HEK293 (cell line): ENCODE measurements around the gene NELL1.

ENCODE experiments used
- CTCF ChIA-PET: fragments of 350-600 bp; formaldehyde crosslinking; extraction: SDS; loops from one replicate; lab custom pipeline; 2021; ENCODE audit warnings: antibody characterized with exemption; lab: Yijun Ruan, JAX
- POLR2A ChIA-PET: fragments of 300-600 bp; formaldehyde crosslinking; extraction: SDS; loops from one replicate; lab custom pipeline; 2020; ENCODE audit warnings: antibody characterized with exemption, inconsistent platforms; lab: Yijun Ruan, JAX
- H3K27ac ChIP-seq: fragments of 200-500 bp; sonication (Bioruptor generic); 2 replicates; pipeline ENCODE4 v1.5.1; 2014; ENCODE audit warnings: low read depth, low read length, control low read depth, inconsistent platforms; ENCODE audit errors: extremely low read depth
- H3K36me3 ChIP-seq, 2 experiments: fragments of 200-500 bp in 1 of 2; sonication (Bioruptor generic) in 1 of 2; 1 replicate in 1 of 2; 2 replicates in 1 of 2; pipeline ENCODE4 v1.5.1; 2014 to 2017; ENCODE audit warnings: inconsistent platforms in 2 of 2, low read length in 2 of 2; ENCODE audit not compliant: control insufficient read depth in 2 of 2, insufficient read depth in 1 of 2
- H3K4me1 ChIP-seq: fragments of 200-500 bp; sonication (Bioruptor generic); 2 replicates; pipeline ENCODE4 v1.5.1; 2014; ENCODE audit warnings: mild to moderate bottlenecking, low read length, inconsistent platforms; ENCODE audit not compliant: control insufficient read depth, insufficient read depth
- H3K4me3 ChIP-seq: 2 replicates; pipeline ENCODE4 v1.5.1; 2011; ENCODE audit warnings: low read depth, mild to moderate bottlenecking, control low read depth, low read length, moderate library complexity
- H3K9me3 ChIP-seq: fragments of 200-500 bp; sonication (Bioruptor generic); 2 replicates; pipeline ENCODE4 v1.5.1; 2014; ENCODE audit warnings: low read depth, low read length, inconsistent platforms; ENCODE audit not compliant: control insufficient read depth, insufficient read depth
- HOXC10 ChIP-seq: sonication (generic); formaldehyde crosslinking; IDR thresholded peaks from 2 replicates; pipeline ENCODE4 v1.8.1; 2023; ENCODE audit warnings: mild to moderate bottlenecking, missing genetic modification reagents
- SP7 ChIP-seq: fragments of 450-650 bp; formaldehyde crosslinking; IDR thresholded peaks from 2 replicates; pipeline ENCODE4 v1.5.1; 2016; ENCODE audit warnings: missing biosample characterization, missing genetic modification characterization
- ZBTB21 ChIP-seq: fragments of 450-650 bp; formaldehyde crosslinking; IDR thresholded peaks from 2 replicates; pipeline ENCODE4 v1.5.1; 2017; ENCODE audit warnings: missing biosample characterization, missing genetic modification characterization
- ZEB2 ChIP-seq: fragments of 450-650 bp; formaldehyde crosslinking; IDR thresholded peaks from 2 replicates; pipeline ENCODE4 v1.5.1; 2016; ENCODE audit warnings: missing biosample characterization, missing genetic modification characterization
- ZNF121 ChIP-seq: fragments of 450-650 bp; formaldehyde crosslinking; IDR thresholded peaks from 2 replicates; pipeline ENCODE4 v1.5.1; 2016; ENCODE audit warnings: missing biosample characterization, missing genetic modification characterization
- ZNF133 ChIP-seq: fragments of 450-650 bp; formaldehyde crosslinking; IDR thresholded peaks from 2 replicates; pipeline ENCODE4 v1.5.1; 2016; ENCODE audit warnings: missing biosample characterization, missing genetic modification characterization
- ZNF146 ChIP-seq: fragments of 450-650 bp; formaldehyde crosslinking; IDR thresholded peaks from 2 replicates; pipeline ENCODE4 v1.5.1; 2016; ENCODE audit warnings: missing biosample characterization, missing genetic modification characterization
- ZNF16 ChIP-seq: fragments of 450-650 bp; formaldehyde crosslinking; IDR thresholded peaks from 2 replicates; pipeline ENCODE4 v1.5.1; 2016; ENCODE audit warnings: low read depth, missing biosample characterization, missing genetic modification characterization
- ZNF175 ChIP-seq: fragments of 450-650 bp; formaldehyde crosslinking; IDR thresholded peaks from 2 replicates; pipeline ENCODE4 v1.5.1; 2016; ENCODE audit warnings: missing biosample characterization, missing genetic modification characterization
- ZNF214 ChIP-seq: fragments of 450-650 bp; formaldehyde crosslinking; IDR thresholded peaks from 2 replicates; pipeline ENCODE4 v1.5.1; 2017; ENCODE audit warnings: missing biosample characterization, mild to moderate bottlenecking, missing genetic modification characterization, borderline replicate concordance
- ZNF223 ChIP-seq: fragments of 450-650 bp; formaldehyde crosslinking; IDR thresholded peaks from 2 replicates; pipeline ENCODE4 v1.5.1; 2016; ENCODE audit warnings: missing biosample characterization, missing genetic modification characterization
- ZNF239 ChIP-seq: fragments of 450-650 bp; formaldehyde crosslinking; IDR thresholded peaks from 2 replicates; pipeline ENCODE4 v1.5.1; 2016; ENCODE audit warnings: missing biosample characterization, missing genetic modification characterization
- ZNF341 ChIP-seq: fragments of 450-650 bp; formaldehyde crosslinking; IDR thresholded peaks from 2 replicates; pipeline ENCODE4; 2016; ENCODE audit warnings: low read depth, missing biosample characterization, missing genetic modification characterization
- ZNF366 ChIP-seq: fragments of 450-650 bp; formaldehyde crosslinking; conservative IDR thresholded peaks from 2 replicates; pipeline ENCODE4 v1.5.1; 2016; ENCODE audit warnings: missing biosample characterization, missing genetic modification characterization
- ZNF555 ChIP-seq: fragments of 450-650 bp; formaldehyde crosslinking; conservative IDR thresholded peaks from 2 replicates; pipeline ENCODE4 v1.5.1; 2017; ENCODE audit warnings: missing biosample characterization, mild to moderate bottlenecking, missing genetic modification characterization, inconsistent platforms
- ZNF623 ChIP-seq: fragments of 450-650 bp; formaldehyde crosslinking; IDR thresholded peaks from 2 replicates; pipeline ENCODE4 v1.5.1; 2016; ENCODE audit warnings: missing biosample characterization, missing genetic modification characterization
- ZNF626 ChIP-seq: fragments of 450-650 bp; sonication (Bioruptor Pico); formaldehyde crosslinking; IDR thresholded peaks from 2 replicates; pipeline ENCODE4 v1.5.1; 2018; ENCODE audit warnings: missing biosample characterization, missing genetic modification characterization, inconsistent platforms
- ZNF701 ChIP-seq: fragments of 450-650 bp; formaldehyde crosslinking; IDR thresholded peaks from 2 replicates; pipeline ENCODE4 v1.5.1; 2016; ENCODE audit warnings: missing biosample characterization, missing genetic modification characterization
- ZNF747 ChIP-seq: fragments of 450-650 bp; formaldehyde crosslinking; IDR thresholded peaks from 2 replicates; pipeline ENCODE4 v1.5.1; 2016; ENCODE audit warnings: missing biosample characterization, missing genetic modification characterization
- ZSCAN16 ChIP-seq: fragments of 450-650 bp; formaldehyde crosslinking; IDR thresholded peaks from 2 replicates; pipeline ENCODE4 v1.5.1; 2016; ENCODE audit warnings: missing biosample characterization, missing genetic modification characterization
- TF ChIP-seq, protein P1 (sequence below): fragments of 450-650 bp; formaldehyde crosslinking; IDR thresholded peaks from 2 replicates; pipeline ENCODE4; 2016; ENCODE audit warnings: missing biosample characterization, missing genetic modification characterization
- TF ChIP-seq, protein P2 (sequence below): fragments of 450-650 bp; formaldehyde crosslinking; optimal IDR thresholded peaks from 2 replicates; pipeline ENCODE3; 2016; ENCODE audit warnings: missing biosample characterization, mild to moderate bottlenecking, missing genetic modification characterization
- TF ChIP-seq, protein P3 (sequence below): fragments of 450-650 bp; formaldehyde crosslinking; IDR thresholded peaks from 2 replicates; pipeline ENCODE4 v1.5.1; 2016; ENCODE audit warnings: missing biosample characterization, missing genetic modification characterization, borderline replicate concordance
- TF ChIP-seq, protein P4 (sequence below): fragments of 450-650 bp; formaldehyde crosslinking; IDR thresholded peaks from 2 replicates; pipeline ENCODE4 v1.5.1; 2016; ENCODE audit warnings: missing biosample characterization, missing genetic modification characterization
- TF ChIP-seq, protein P5 (sequence below): fragments of 450-650 bp; formaldehyde crosslinking; IDR thresholded peaks from 2 replicates; pipeline ENCODE4 v1.5.1; 2016; ENCODE audit warnings: missing biosample characterization, missing genetic modification characterization

Gene NELL1

DNA sequence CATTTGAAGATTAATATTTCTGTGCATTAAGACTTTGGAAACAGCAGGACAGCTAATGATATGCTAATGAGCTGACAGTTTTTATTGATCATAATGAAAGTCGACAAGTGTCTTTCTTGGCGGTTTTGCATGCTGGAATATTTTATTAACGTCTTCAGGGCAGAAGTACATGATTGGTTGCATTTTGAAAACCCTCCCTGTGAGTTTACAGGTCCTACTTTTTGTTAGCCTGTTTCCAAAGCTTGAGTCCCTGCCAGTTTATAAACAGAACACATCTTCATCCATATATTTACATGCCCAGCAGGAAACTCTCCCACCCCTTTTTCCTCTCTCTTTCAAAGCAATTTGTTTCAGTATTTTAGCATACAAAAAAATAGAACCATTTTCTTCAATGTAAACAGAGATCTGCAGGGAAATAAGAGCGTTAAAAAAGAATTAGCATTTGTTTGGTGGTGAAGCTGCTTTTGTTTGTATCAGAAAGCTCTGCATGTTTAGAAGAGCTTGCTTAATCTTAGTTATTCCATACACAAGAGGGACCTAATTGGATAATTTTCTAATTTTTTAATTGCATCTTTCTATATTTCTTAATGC, 243.6 kb downstream of the NELL1 start:
- no peaks in the 10 kb centered on the region for H3K36me3 ChIP-seq
- no peak for TF ChIP-seq ZEB2 (tag by site-specific recombination)
- TF ChIP-seq HOXC10 (CRISPR knock-in tag) = no peak
- no peak for TF ChIP-seq ZNF623
- TF ChIP-seq ZNF121 = no peak
- no peak for TF ChIP-seq ZNF747 (tag by site-specific recombination)
- TF ChIP-seq ZBTB21 (tag by site-specific recombination) = no peak
- TF ChIP-seq ZNF223 (tag by site-specific recombination) = no peak
- no peak for TF ChIP-seq ZSCAN16 (tag by site-specific recombination)
- TF ChIP-seq, protein P1, sequence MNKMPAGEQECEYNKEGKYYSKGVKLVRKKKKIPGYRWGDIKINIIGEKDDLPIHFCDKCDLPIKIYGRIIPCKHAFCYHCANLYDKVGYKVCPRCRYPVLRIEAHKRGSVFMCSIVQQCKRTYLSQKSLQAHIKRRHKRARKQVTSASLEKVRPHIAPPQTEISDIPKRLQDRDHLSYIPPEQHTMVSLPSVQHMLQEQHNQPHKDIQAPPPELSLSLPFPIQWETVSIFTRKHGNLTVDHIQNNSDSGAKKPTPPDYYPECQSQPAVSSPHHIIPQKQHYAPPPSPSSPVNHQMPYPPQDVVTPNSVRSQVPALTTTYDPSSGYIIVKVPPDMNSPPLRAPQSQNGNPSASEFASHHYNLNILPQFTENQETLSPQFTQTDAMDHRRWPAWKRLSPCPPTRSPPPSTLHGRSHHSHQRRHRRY (tag by site-specific recombination) = no peak
- TF ChIP-seq, protein P2, sequence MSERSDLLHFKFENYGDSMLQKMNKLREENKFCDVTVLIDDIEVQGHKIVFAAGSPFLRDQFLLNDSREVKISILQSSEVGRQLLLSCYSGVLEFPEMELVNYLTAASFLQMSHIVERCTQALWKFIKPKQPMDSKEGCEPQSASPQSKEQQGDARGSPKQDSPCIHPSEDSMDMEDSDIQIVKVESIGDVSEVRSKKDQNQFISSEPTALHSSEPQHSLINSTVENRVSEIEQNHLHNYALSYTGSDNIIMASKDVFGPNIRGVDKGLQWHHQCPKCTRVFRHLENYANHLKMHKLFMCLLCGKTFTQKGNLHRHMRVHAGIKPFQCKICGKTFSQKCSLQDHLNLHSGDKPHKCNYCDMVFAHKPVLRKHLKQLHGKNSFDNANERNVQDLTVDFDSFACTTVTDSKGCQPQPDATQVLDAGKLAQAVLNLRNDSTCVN (tag by site-specific recombination) = no peak
- TF ChIP-seq ZNF366 (tag by site-specific recombination) = no peak
- no peak for TF ChIP-seq ZNF701 (tag by site-specific recombination)
- TF ChIP-seq ZNF555 = no peak
- no peak for TF ChIP-seq ZNF175 (tag by site-specific recombination)
- TF ChIP-seq ZNF16 (tag by site-specific recombination) = no peak
- no peak for TF ChIP-seq ZNF146 (tag by site-specific recombination)
- CTCF ChIA-PET = no interaction called here
- POLR2A ChIA-PET = no interaction called here
- no peaks in the 10 kb centered on the region for H3K9me3 ChIP-seq
- no peak overlapping the region for H3K4me3 ChIP-seq
- no peak overlapping the region for H3K27ac ChIP-seq
- H3K4me1 ChIP-seq = no peaks in the 10 kb centered on the region

DNA sequence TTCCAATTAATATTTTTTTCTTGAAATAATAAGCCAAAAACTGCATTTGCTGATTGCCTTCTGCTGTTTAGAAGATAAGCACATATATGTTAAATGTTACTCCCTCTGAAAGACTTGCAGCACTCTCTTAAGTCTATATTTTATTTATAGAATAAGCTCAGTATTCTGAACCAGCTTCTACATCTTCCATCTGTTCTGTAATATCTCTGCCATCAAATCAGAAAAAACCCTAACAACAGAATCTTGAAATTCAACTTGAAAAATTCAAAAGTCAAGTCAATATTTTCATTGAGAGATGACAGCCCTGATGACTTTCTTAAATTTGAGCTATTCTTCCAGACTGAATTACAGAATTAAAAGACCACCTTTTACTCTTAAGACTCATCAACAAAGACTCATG, 247.9 kb downstream of the NELL1 start:
- TF ChIP-seq, protein P3, sequence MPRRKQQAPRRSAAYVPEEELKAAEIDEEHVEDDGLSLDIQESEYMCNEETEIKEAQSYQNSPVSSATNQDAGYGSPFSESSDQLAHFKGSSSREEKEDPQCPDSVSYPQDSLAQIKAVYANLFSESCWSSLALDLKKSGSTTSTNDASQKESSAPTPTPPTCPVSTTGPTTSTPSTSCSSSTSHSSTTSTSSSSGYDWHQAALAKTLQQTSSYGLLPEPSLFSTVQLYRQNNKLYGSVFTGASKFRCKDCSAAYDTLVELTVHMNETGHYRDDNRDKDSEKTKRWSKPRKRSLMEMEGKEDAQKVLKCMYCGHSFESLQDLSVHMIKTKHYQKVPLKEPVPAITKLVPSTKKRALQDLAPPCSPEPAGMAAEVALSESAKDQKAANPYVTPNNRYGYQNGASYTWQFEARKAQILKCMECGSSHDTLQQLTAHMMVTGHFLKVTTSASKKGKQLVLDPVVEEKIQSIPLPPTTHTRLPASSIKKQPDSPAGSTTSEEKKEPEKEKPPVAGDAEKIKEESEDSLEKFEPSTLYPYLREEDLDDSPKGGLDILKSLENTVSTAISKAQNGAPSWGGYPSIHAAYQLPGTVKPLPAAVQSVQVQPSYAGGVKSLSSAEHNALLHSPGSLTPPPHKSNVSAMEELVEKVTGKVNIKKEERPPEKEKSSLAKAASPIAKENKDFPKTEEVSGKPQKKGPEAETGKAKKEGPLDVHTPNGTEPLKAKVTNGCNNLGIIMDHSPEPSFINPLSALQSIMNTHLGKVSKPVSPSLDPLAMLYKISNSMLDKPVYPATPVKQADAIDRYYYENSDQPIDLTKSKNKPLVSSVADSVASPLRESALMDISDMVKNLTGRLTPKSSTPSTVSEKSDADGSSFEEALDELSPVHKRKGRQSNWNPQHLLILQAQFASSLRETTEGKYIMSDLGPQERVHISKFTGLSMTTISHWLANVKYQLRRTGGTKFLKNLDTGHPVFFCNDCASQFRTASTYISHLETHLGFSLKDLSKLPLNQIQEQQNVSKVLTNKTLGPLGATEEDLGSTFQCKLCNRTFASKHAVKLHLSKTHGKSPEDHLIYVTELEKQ = no peak
- no peak for TF ChIP-seq ZNF239 (tag by site-specific recombination)
- TF ChIP-seq, protein P4, sequence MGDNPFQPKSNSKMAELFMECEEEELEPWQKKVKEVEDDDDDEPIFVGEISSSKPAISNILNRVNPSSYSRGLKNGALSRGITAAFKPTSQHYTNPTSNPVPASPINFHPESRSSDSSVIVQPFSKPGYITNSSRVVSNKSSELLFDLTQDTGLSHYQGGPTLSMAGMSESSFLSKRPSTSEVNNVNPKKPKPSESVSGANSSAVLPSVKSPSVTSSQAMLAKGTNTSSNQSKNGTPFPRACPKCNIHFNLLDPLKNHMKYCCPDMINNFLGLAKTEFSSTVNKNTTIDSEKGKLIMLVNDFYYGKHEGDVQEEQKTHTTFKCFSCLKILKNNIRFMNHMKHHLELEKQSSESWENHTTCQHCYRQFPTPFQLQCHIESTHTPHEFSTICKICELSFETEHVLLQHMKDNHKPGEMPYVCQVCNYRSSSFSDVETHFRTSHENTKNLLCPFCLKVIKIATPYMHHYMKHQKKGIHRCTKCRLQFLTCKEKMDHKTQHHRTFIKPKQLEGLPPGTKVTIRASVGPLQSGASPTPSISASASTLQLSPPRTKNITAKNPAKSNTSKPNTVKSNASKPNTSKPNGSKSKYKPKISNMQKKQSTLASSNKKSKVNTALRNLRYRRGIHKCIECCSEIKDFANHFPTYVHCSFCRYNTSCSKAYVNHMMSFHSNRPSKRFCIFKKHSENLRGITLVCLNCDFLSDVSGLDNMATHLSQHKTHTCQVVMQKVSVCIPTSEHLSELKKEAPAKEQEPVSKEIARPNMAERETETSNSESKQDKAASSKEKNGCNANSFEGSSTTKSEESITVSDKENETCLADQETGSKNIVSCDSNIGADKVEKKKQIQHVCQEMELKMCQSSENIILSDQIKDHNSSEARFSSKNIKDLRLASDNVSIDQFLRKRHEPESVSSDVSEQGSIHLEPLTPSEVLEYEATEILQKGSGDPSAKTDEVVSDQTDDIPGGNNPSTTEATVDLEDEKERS (tag by site-specific recombination) = no peak
- TF ChIP-seq, protein P1 (tag by site-specific recombination) = no peak
- TF ChIP-seq ZNF214 = no peak
- no peak for TF ChIP-seq ZNF626 (tag by site-specific recombination)
- no peak for TF ChIP-seq ZNF341
- no peak for TF ChIP-seq ZNF133 (tag by site-specific recombination)
- no peak for TF ChIP-seq SP7 (tag by site-specific recombination)
- TF ChIP-seq, protein P5, sequence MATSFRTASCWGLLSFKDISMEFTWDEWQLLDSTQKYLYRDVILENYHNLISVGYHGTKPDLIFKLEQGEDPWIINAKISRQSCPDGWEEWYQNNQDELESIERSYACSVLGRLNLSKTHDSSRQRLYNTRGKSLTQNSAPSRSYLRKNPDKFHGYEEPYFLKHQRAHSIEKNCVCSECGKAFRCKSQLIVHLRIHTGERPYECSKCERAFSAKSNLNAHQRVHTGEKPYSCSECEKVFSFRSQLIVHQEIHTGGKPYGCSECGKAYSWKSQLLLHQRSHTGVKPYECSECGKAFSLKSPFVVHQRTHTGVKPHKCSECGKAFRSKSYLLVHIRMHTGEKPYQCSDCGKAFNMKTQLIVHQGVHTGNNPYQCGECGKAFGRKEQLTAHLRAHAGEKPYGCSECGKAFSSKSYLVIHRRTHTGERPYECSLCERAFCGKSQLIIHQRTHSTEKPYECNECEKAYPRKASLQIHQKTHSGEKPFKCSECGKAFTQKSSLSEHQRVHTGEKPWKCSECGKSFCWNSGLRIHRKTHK (tag by site-specific recombination) = no peak
- Histone ChIP-seq H3K36me3 (no peaks in the 10 kb centered on the region), H3K9me3 (no peaks in the 10 kb centered on the region), H3K27ac (no peak overlapping the region), H3K4me3 (no peak overlapping the region), H3K4me1 (no peaks in the 10 kb centered on the region)
- POLR2A ChIA-PET = no interaction called here
- CTCF ChIA-PET = no interaction called here
